Measurements from ENCODE around the gene HIPK2. TPM values are rescaled to one million over a fixed set of nuclear protein-coding genes. Genes with fewer than 3 reads are reported as not detected.

HIPK2 gene
- total RNA-seq, 1 donor from 2014 or later = 44.0 TPM

GRCh38 chr7:139798221-139798620, 20.4 kb upstream of the HIPK2 start:
- no peak overlapping the region for H3K4me3 ChIP-seq (ENCODE audit: low read depth, low read length)
- no peak for DNase-seq (ENCODE audit: low read depth)
- TF ChIP-seq CTCF (IDR thresholded peaks at IDR 0.05; ENCODE audit: insufficient read depth, low read length, poor library complexity, severe bottlenecking) = no peak
- peaks cover 3% of the 10 kb centered on the region for H3K36me3 ChIP-seq (ENCODE audit: control insufficient read depth, insufficient read depth, low read length)
- no peaks in the 10 kb centered on the region for H3K27me3 ChIP-seq (ENCODE audit: control insufficient read depth, insufficient read depth, low read length)

GRCh38 chr7:139797607-139798006, 19.8 kb upstream of the HIPK2 start:
- no peak for DNase-seq (ENCODE audit: low read depth)
- TF ChIP-seq CTCF (IDR thresholded peaks at IDR 0.05; ENCODE audit: insufficient read depth, low read length, poor library complexity, severe bottlenecking) = no peak
- Histone ChIP-seq H3K27me3 (ENCODE audit: control insufficient read depth, insufficient read depth, low read length) (no peaks in the 10 kb centered on the region), H3K36me3 (ENCODE audit: control insufficient read depth, insufficient read depth, low read length) (peaks cover 3% of the 10 kb centered on the region), H3K4me3 (ENCODE audit: low read depth, low read length) (no peak overlapping the region)

- DNase-seq (ENCODE audit: low read depth) = no peak
- Histone ChIP-seq H3K36me3 (ENCODE audit: control insufficient read depth, insufficient read depth, low read length) (peaks cover 1% of the 10 kb centered on the region), H3K27me3 (ENCODE audit: control insufficient read depth, insufficient read depth, low read length) (no peaks in the 10 kb centered on the region), H3K4me3 (ENCODE audit: low read depth, low read length) (no peak overlapping the region)
- no peak for TF ChIP-seq CTCF (IDR thresholded peaks at IDR 0.05; ENCODE audit: insufficient read depth, low read length, poor library complexity, severe bottlenecking)
Measured at GRCh38 chr7:139791316-139791715, 13.5 kb upstream of the HIPK2 start.

GRCh38 chr7:139784648-139785047, 6.8 kb upstream of the HIPK2 start:
- no peaks in the 10 kb centered on the region for H3K27me3 ChIP-seq (ENCODE audit: control insufficient read depth, insufficient read depth, low read length)
- H3K4me3 ChIP-seq (ENCODE audit: low read depth, low read length) = no peak overlapping the region
- DNase-seq (ENCODE audit: low read depth) = no peak
- TF ChIP-seq CTCF (IDR thresholded peaks at IDR 0.05; ENCODE audit: insufficient read depth, low read length, poor library complexity, severe bottlenecking) = no peak
- H3K36me3 ChIP-seq (ENCODE audit: control insufficient read depth, insufficient read depth, low read length) = peaks cover 1% of the 10 kb centered on the region

GRCh38 chr7:139783647-139784385, 6.0 kb upstream of the HIPK2 start:
- no peak overlapping the region for H3K4me3 ChIP-seq (ENCODE audit: low read depth, low read length)
- DNase-seq (ENCODE audit: low read depth) = no peak
- H3K27me3 ChIP-seq (ENCODE audit: control insufficient read depth, insufficient read depth, low read length) = no peaks in the 10 kb centered on the region

More at GRCh38 chr7:139783647-139784385, 6.0 kb upstream of the HIPK2 start:
- peaks cover 1% of the 10 kb centered on the region for H3K36me3 ChIP-seq (ENCODE audit: control insufficient read depth, insufficient read depth, low read length)
- TF ChIP-seq CTCF (IDR thresholded peaks at IDR 0.05; ENCODE audit: insufficient read depth, low read length, poor library complexity, severe bottlenecking) = no peak

Data from kidney epithelial cell (primary cell).